HEK293T (cell line): ENCODE measurements around the gene L3HYPDH.

Experiments used
- BHLHE40 ChIP-seq: fragments of 450-650 bp; IDR thresholded peaks from 2 replicates; pipeline ENCODE4 v1.6.1; 2016; ENCODE audit warnings: mild to moderate bottlenecking, moderate library complexity, borderline replicate concordance
- FOXK2 ChIP-seq: fragments of 450-650 bp; IDR thresholded peaks from 2 replicates; pipeline ENCODE4 v1.6.1; 2016; ENCODE audit warnings: mild to moderate bottlenecking
- FOXM1 ChIP-seq: fragments of 450-650 bp; IDR thresholded peaks from 2 replicates; pipeline ENCODE4 v1.6.1; 2017; ENCODE audit warnings: mild to moderate bottlenecking, borderline replicate concordance
- SP1 ChIP-seq: fragments of 450-650 bp; IDR thresholded peaks from 2 replicates; pipeline ENCODE4 v1.6.1; 2017
- SUZ12 ChIP-seq: fragments of 450-650 bp; IDR thresholded peaks from 2 replicates; pipeline ENCODE4 v1.6.1; 2016; ENCODE audit warnings: mild to moderate bottlenecking

DNA sequence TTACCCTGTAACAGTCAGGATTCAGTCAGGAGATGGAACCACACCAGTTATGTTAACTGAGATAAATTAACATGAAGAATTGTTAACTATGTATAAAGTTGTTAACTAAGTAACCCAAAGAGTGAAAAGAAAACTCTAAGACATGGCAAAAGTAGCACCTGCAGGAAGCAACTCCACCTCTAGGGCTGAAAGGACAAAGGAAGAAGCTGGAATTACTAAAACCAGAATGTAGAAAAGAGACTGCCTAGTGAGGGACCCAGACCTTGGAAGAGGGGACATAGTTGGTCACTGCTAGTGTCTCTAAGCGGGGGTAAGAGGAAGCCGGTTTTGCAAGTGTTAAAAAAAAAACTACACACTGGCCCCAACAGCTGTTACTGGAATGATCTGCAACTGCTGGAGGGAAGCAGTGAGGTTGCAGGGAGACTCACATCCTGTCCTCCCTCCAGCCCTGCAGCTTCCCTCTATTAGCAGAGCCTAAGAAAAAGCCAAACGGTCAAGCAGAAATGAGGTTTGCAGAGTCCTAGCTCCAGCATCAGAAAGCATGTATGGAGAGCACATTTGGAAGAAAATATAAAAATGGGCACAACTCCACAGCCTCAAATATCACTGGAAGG, 58.8 kb downstream of the L3HYPDH start:
- no peak for TF ChIP-seq SUZ12
- no peak for TF ChIP-seq SP1
- TF ChIP-seq FOXM1 = no peak
- TF ChIP-seq FOXK2 = no peak
- TF ChIP-seq BHLHE40 = no peak
